Activated CD4-positive, alpha-beta T cell treated with anti-CD3 and anti-CD28 coated beads for 36 hours (primary cell): ENCODE measurements around the gene CUL3. TPM values are rescaled to one million over a fixed set of nuclear protein-coding genes. Genes with fewer than 3 reads are reported as not detected.
"Not testable (repeated sequence)": the region's sequence is repeated elsewhere in the genome, so short reads cannot be mapped to it uniquely, and the experiment has no call there.

ENCODE experiments used
- ATAC-seq: fragments of 200-7000 bp; cut with Tn5 transposase; one replicate; pipeline ENCODE4 v1.10.0; 2021; ENCODE audit warnings: mild to moderate bottlenecking, moderate library complexity
- CTCF ChIA-PET: fragments of 350-600 bp; sonication (Branson Sonifier 250); formaldehyde crosslinking; loops from one replicate; lab custom pipeline; 2021; ENCODE audit warnings: antibody characterized with exemption; lab: Charles Lee
- POLR2A ChIA-PET: fragments of 350-600 bp; sonication (Branson Sonifier 250); formaldehyde crosslinking; loops from one replicate; lab custom pipeline; 2021; ENCODE audit warnings: antibody characterized with exemption, inconsistent platforms; lab: Charles Lee
- DNase-seq: peaks from one replicate; pipeline ENCODE4 v3.0.0-alpha.2; 2020
- H3K27ac Mint-ChIP-seq: one replicate; pipeline ENCODE4 v1.8.0; 2021; ENCODE audit warnings: mixed read lengths
- H3K27me3 Mint-ChIP-seq: one replicate; pipeline ENCODE4 v1.8.0; 2021; ENCODE audit warnings: mixed read lengths
- H3K36me3 Mint-ChIP-seq: one replicate; pipeline ENCODE4 v1.8.0; 2021; ENCODE audit warnings: low read depth, mixed read lengths
- H3K4me1 Mint-ChIP-seq: one replicate; pipeline ENCODE4 v1.8.0; 2021; ENCODE audit warnings: mixed read lengths
- H3K4me3 Mint-ChIP-seq: one replicate; pipeline ENCODE4 v1.8.0; 2021; ENCODE audit warnings: mild to moderate bottlenecking, moderate library complexity, mixed read lengths
- H3K9me3 Mint-ChIP-seq: one replicate; pipeline ENCODE4 v1.8.0; 2021; ENCODE audit warnings: low read depth, mixed read lengths
- intact Hi-C, 2 experiments: fragments of 100-400 bp; cut with DNase I in 1 of 2; cut with micrococcal nuclease in 1 of 2; formaldehyde crosslinking; loops; one replicate each; pipeline versions ENCODE4 v1.14.2 to v1.15.1; 2022 to 2024; cut with DNase I, micrococcal nuclease
- total RNA-seq, 2 experiments: library from RNA; stranded (reverse); gene quantifications; one replicate each; pipeline ENCODE4 v1.2.3, GENCODE V29; 2021

Gene CUL3
- total RNA-seq, 2 experiments from 2014 or later: 77.6 to 85.8 TPM

DNA sequence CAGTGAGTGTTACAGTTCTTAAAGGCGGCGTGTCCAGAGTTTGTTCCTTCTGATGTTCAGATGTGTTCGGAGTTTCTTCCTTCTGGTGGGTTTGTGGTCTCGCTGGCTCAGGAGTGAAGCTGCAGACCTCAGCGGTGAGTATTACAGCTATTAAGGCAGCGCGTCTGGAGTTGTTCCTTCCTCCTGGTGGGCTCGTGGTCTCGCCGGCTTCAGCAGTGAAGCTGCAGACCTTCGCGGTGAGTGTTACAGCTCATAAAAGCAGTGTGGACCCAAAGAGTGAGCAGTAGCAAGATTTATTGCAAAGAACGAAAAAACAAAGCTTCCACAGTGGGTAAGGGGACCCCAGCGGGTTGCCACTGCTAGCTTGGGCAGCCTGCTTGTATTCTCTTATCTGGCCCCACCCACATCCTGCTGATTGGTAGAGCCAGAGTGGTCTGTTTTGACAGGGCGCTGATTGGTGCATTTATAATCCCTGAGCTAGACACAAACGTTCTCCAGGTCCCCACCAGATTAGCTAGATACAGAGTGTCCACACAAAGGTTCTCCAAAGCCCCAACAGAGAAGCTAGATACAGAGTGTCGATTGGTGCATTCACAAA lies 17.7 kb upstream of the CUL3 start:
- DNase-seq: peak; percentile 28
- intact Hi-C loops: loop anchor here in 1 of 2 experiments (1.0 kb wide), 1 partner anchor 18 kb away; the partner anchor contains the start of gene CUL3
- not testable (repeated sequence) for ATAC-seq, H3K36me3 Mint-ChIP-seq, H3K9me3 Mint-ChIP-seq, H3K27me3 Mint-ChIP-seq
- Mint-ChIP-seq H3K27ac (peak overlapping the region; percentile 56), H3K4me3 (peak overlapping the region; percentile 72), H3K4me1 (peaks cover 19% of the 10 kb centered on the region)
- ChIA-PET CTCF (interaction anchor here (0.7 to 1.0 kb wide), 3 partner anchors 13 to 41 kb away, joined by 3 read pairs; no protein-coding TSS in a partner anchor), POLR2A (interaction anchor here (0.6 kb wide), 1 partner anchor 173 kb away, joined by 12 read pairs; no protein-coding TSS in a partner anchor)

DNA sequence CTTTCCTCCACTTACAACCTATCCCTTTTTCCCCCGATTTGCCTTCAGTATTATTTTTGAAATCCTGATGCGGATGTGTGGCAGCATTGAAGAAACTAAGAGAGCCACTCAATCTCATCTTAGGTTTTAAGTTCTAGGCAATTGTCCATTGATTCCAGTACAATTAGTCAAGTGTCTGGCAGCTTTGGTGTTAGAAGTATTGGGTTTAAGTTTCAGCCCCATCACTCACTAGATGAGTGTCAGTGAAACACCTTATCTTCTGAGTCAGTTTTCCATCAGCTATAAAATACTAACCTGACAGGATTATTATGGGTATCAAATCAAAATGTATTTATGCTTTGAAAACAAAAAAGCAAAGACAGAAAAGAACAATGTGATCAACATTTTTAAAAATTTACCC lies 16.8 kb upstream of the CUL3 start:
- peak; percentile 89 for ATAC-seq
- DNase-seq: no peak
- intact Hi-C loops: loop anchor here in 1 of 2 experiments (1.0 kb wide), 1 partner anchor 17 kb away; the partner anchor contains the start of gene CUL3
- H3K36me3 Mint-ChIP-seq: no peaks in the 10 kb centered on the region
- peaks cover 2% of the 10 kb centered on the region for H3K27me3 Mint-ChIP-seq
- no peaks in the 10 kb centered on the region for H3K9me3 Mint-ChIP-seq
- no peak overlapping the region for H3K27ac Mint-ChIP-seq
- POLR2A ChIA-PET: interaction anchor here (0.6 to 0.7 kb wide), 2 partner anchors 16 kb away, joined by 4 read pairs; partner anchors contain the start of gene CUL3
- CTCF ChIA-PET: interaction anchor here (0.7 to 1.6 kb wide), 5 partner anchors 12 to 315 kb away, joined by 3 read pairs; no protein-coding TSS in a partner anchor
- H3K4me1 Mint-ChIP-seq: peaks cover 19% of the 10 kb centered on the region
- H3K4me3 Mint-ChIP-seq: no peak overlapping the region

DNA sequence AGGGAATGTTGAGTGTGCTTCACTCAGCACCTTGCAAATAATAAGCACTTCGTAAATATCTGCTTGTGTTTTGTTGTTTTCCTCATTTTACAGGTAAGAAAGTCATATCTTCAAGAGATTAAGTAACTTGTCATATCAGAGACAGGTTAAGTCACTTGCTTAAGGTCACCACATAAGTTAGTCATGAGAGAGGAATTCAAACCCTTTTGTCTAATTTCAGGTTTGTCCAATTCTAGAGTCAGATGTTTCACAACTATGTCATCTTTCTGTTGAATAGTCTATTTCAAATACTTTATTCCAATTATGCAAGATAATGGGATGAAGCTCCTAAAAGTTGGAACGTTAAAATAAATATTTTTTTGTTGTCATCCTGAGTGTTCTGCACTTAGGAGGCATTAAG lies 13.5 kb upstream of the CUL3 start:
- H3K27ac Mint-ChIP-seq: no peak overlapping the region
- ChIA-PET CTCF (interaction anchor here (0.7 kb wide), 1 partner anchor 9 kb away, joined by 3 read pairs; no protein-coding TSS in a partner anchor), POLR2A (no interaction called here)
- H3K4me3 Mint-ChIP-seq: no peak overlapping the region
- no peaks in the 10 kb centered on the region for H3K9me3 Mint-ChIP-seq
- DNase-seq (no peak), ATAC-seq (no peak)
- H3K4me1 Mint-ChIP-seq: peaks cover 15% of the 10 kb centered on the region
- intact Hi-C loops: no loop called here
- H3K36me3 Mint-ChIP-seq: no peaks in the 10 kb centered on the region
- H3K27me3 Mint-ChIP-seq: peaks cover 2% of the 10 kb centered on the region

DNA sequence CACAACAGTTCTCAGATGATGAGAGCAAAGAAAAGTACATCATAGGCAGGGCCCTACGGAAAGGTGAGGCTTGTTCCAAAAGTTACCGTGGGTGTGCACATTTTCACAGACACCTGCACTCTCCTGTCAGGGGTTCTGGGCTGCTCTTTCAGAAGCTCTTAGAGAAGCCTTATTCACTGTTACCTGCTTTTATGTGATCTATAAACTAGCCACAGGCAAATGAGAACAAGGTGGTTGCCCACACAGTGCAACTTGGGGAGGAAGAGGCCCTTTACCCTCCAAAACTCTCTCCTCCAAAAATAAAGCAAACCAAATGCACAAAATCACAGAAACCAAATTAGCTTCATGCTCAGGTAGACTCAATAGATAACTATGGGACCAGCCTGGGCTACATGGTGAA lies 11.1 kb upstream of the CUL3 start:
- no peaks in the 10 kb centered on the region for H3K9me3 Mint-ChIP-seq
- no peaks in the 10 kb centered on the region for H3K4me1 Mint-ChIP-seq
- DNase-seq (no peak), ATAC-seq (no peak)
- POLR2A ChIA-PET: no interaction called here
- no peak overlapping the region for H3K27ac Mint-ChIP-seq
- H3K4me3 Mint-ChIP-seq: no peak overlapping the region
- no peaks in the 10 kb centered on the region for H3K36me3 Mint-ChIP-seq
- CTCF ChIA-PET: no interaction called here
- intact Hi-C loops: no loop called here
- H3K27me3 Mint-ChIP-seq: no peaks in the 10 kb centered on the region

DNA sequence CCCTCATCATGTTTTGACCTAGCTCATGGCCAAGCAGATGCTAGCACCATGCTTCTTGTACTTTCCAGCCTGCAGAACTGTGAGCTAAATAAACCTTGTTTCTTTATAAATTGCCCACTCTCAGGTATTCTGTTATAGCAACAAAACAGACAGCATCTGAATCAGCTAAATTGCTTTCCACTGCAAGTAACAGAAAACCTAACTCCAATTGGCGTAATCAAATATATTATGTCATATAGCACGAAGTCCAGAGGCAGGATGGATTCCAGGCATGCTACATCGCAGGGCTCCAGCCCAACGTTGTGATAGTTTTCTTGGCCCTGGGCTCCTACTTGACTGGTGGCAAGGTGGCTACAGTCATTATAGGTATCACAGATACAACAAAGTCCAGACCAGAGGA lies 10.4 kb upstream of the CUL3 start:
- Mint-ChIP-seq H3K4me1 (no peaks in the 10 kb centered on the region), H3K4me3 (no peak overlapping the region), H3K27me3 (no peaks in the 10 kb centered on the region), H3K27ac (no peak overlapping the region), H3K36me3 (no peaks in the 10 kb centered on the region), H3K9me3 (no peaks in the 10 kb centered on the region)
- ChIA-PET POLR2A (no interaction called here), CTCF (interaction anchor here (0.5 kb wide), 1 partner anchor 123 kb away, joined by 3 read pairs; no protein-coding TSS in a partner anchor)
- ATAC-seq (no peak), DNase-seq (no peak)
- intact Hi-C loops: no loop called here

DNA sequence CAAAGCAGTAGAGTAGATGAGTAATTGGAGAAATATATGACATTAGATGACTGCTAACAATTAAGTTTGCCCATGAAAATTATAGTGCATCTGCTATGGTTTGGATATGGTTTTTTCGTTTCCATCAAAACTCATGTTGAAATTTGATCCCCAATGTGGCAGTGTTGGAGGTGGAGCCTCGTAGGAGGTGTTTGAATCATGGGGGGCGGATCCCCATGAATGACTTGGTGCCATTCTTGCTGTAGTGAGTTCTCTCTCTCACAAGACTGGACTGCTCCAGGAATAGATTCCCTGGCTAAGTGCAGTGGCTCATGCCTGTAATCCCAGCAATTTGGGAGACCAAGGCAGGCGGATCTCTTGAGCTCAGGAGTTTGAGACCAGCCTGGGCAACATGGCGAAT lies 9.7 kb upstream of the CUL3 start:
- H3K4me1 Mint-ChIP-seq: no peaks in the 10 kb centered on the region
- ChIA-PET POLR2A (no interaction called here), CTCF (no interaction called here)
- intact Hi-C loops: no loop called here
- no peak overlapping the region for H3K4me3 Mint-ChIP-seq
- no peak for ATAC-seq
- no peak overlapping the region for H3K27ac Mint-ChIP-seq
- H3K27me3 Mint-ChIP-seq: no peaks in the 10 kb centered on the region
- no peaks in the 10 kb centered on the region for H3K9me3 Mint-ChIP-seq
- DNase-seq: no peak
- no peaks in the 10 kb centered on the region for H3K36me3 Mint-ChIP-seq

DNA sequence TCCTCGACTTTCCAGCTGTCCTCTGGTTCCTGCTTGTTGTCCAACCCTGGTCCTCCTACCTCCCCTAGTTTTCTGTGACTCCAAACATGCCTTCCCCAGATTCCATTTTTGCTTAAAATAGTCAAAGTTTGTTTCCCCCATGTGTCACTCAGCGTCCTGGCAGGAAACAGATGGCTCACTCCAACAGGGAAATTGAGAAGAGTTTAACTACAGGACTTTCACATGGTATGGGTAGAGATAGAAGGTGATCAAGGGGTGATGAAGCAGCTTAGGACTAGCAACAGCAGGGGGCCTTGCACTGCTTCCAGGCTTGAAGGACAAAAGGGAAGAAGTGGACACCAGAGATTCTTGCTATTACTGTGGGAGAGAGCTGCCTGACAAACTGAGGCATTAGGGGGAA lies 6.1 kb upstream of the CUL3 start:
- CTCF ChIA-PET: interaction anchor here (1.3 kb wide), 1 partner anchor 70 kb away, joined by 4 read pairs; no protein-coding TSS in a partner anchor
- Mint-ChIP-seq H3K27me3 (no peaks in the 10 kb centered on the region), H3K4me1 (peaks cover 3% of the 10 kb centered on the region), H3K27ac (no peak overlapping the region), H3K9me3 (no peaks in the 10 kb centered on the region), H3K36me3 (no peaks in the 10 kb centered on the region), H3K4me3 (no peak overlapping the region)
- ATAC-seq: no peak
- intact Hi-C loops: no loop called here
- no peak for DNase-seq
- POLR2A ChIA-PET: interaction anchor here (0.6 kb wide), 2 partner anchors 22 to 156 kb away, joined by 3 read pairs; no protein-coding TSS in a partner anchor

DNA sequence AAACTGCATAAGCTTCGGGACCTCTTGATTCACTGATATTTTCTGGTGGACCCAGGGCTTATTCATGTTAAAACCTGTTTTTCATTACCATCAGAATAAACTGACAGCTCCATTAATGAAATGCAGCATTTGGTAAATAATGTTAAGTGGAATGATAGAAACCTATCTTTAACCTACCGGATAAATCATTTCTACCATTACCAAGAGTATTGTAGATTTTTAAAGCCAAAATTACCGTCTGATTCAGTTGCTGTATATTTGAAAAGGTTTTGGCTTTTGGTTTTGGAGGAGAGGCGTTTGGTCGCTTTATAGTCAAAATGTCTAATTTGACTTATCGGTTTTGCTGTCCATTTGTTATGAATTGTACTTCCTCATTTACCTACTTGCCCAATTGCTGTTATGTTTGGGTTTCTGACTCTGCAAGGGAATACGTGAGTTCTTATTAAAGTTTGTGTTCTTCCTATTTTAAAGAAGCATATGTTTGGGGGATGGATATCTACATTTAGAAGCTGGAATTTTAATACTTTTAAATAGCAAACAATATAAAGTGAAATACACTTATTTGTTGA lies 1.0 kb upstream of the CUL3 start:
- no peak for ATAC-seq
- H3K27me3 Mint-ChIP-seq: no peaks in the 10 kb centered on the region
- POLR2A ChIA-PET: interaction anchor here (0.6 to 1.3 kb wide), 5 partner anchors 16 to 195 kb away, joined by 3 to 6 read pairs (median 4); no protein-coding TSS in a partner anchor
- peak overlapping the region; percentile 85 for H3K4me3 Mint-ChIP-seq
- CTCF ChIA-PET: interaction anchor here (0.5 to 2.4 kb wide), 6 partner anchors 14 to 459 kb away, joined by 3 to 11 read pairs (median 4); no protein-coding TSS in a partner anchor
- intact Hi-C loops: loop anchor here (5.0 to 10.0 kb wide), 5 partner anchors 339 to 629 kb away; partner anchors contain the start of genes DOCK10 (in 1 of the 2) and MRPL44 (in 1 of the 2)
- H3K4me1 Mint-ChIP-seq: peaks cover 22% of the 10 kb centered on the region
- H3K27ac Mint-ChIP-seq: peak overlapping the region; percentile 88
- no peak for DNase-seq
- H3K9me3 Mint-ChIP-seq: no peaks in the 10 kb centered on the region
- H3K36me3 Mint-ChIP-seq: peaks cover 25% of the 10 kb centered on the region

DNA sequence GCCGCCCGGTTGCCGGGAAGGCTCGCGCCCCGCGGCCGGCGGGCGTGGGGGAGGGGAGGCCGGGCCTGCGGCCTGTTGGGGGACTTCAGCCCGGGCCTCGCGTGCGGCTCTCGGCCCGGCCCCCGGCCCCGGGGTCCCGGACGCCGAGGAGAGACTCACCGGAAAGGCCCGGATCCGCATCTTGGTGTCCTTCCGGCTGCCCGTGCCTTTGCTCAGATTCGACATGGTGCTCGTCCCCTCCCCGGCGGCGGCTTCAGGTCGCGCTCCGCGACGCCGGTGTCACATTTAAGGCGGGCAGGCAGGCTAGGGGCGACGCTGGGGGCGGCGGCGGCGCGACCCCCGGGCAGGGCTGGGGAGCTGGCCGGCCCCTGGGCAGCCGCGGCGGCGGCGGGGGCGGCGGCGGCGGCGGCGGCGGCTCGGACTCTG lies 365 bp downstream of the CUL3 start:
- ATAC-seq (peak; percentile 25), DNase-seq (peak; percentile 78)
- CTCF ChIA-PET: interaction anchor here (0.8 to 2.0 kb wide), 3 partner anchors 42 to 79 kb away, joined by 3 to 5 read pairs (median 3); no protein-coding TSS in a partner anchor
- POLR2A ChIA-PET: interaction anchor here (1.0 to 1.1 kb wide), 3 partner anchors 17 to 643 kb away, joined by 3 to 8 read pairs (median 4); no protein-coding TSS in a partner anchor
- Mint-ChIP-seq H3K27me3 (no peaks in the 10 kb centered on the region), H3K36me3 (peaks cover 30% of the 10 kb centered on the region), H3K4me1 (peaks cover 36% of the 10 kb centered on the region), H3K4me3 (peak overlapping the region; percentile 85), H3K27ac (peak overlapping the region; percentile 76), H3K9me3 (no peaks in the 10 kb centered on the region)
- intact Hi-C loops: loop anchor here (1.0 to 10.0 kb wide), 15 partner anchors 9 to 640 kb away; partner anchors contain the start of genes MRPL44 (in 2 of the 2), DOCK10 (in 1 of the 2) and WDFY1 (in 1 of the 2)

DNA sequence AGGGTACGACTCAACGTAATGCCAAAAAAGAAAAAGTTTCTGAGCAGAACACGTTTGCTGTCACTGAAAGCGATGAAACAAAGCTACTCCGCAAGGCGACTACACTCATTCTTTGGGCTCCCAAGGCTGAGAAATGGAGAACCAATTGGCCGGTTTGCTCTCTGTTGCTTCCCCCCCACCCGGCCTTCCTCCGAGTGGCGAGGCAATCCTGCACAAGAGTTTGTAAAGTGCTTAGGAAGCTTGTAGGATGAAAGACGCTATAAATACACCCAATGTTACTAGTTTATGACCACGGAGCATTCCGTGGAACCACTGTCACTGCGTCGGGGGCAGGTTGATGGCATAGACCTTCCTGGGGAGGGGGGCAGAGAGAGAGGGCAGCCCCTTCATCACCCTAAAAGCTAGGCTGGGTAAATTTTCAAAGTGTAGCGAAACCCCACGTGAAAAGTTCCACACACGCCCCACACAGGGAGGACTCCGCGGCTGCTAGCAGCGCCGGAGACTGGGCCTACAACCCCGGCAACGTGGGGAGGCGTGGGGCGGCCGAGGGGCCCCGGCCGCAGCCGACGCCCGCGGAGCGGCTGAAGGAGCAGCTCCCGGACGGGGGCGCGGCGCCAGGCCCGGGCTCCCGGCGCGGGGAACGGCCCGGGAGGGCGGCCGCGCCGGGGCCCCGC lies 915 bp downstream of the CUL3 start:
- intact Hi-C loops: loop anchor here (1.0 to 10.0 kb wide), 5 partner anchors 9 to 639 kb away; partner anchors contain the start of gene WDFY1 (in 1 of the 2)

More for the DNA sequence above, 915 bp downstream of the CUL3 start:
- DNase-seq (peak; percentile 49), ATAC-seq (no peak)
- POLR2A ChIA-PET: interaction anchor here (0.8 to 1.1 kb wide), 3 partner anchors 14 to 643 kb away, joined by 6 to 8 read pairs (median 7); no protein-coding TSS in a partner anchor
- no peaks in the 10 kb centered on the region for H3K9me3 Mint-ChIP-seq
- no peaks in the 10 kb centered on the region for H3K27me3 Mint-ChIP-seq
- H3K4me3 Mint-ChIP-seq: peak overlapping the region; percentile 95
- peak overlapping the region; percentile 96 for H3K27ac Mint-ChIP-seq
- H3K4me1 Mint-ChIP-seq: peaks cover 41% of the 10 kb centered on the region
- H3K36me3 Mint-ChIP-seq: peaks cover 30% of the 10 kb centered on the region
- CTCF ChIA-PET: interaction anchor here (0.8 to 2.0 kb wide), 3 partner anchors 41 to 78 kb away, joined by 3 to 5 read pairs (median 3); no protein-coding TSS in a partner anchor
